Forelimb muscle (tissue), 1 donor: Measurements from ENCODE around the gene NINJ2. TPM values are rescaled to one million over a fixed set of nuclear protein-coding genes. Genes with fewer than 3 reads are reported as not detected.

Source experiments
- DNase-seq: peaks from one replicate; pipeline ENCODE4 v3.0.0-alpha.2; 2013; ENCODE audit warnings: low read depth
- polyA plus RNA-seq: library from polyadenylated mRNA; unstranded; fragments of 120-200 nt; gene quantifications from one replicate; pipeline ENCODE4 v1.2.1, GENCODE V29; 2013; ENCODE audit not compliant: insufficient read length

Gene NINJ2
- polyA plus RNA-seq, 1 donor = 5.5 TPM

DNA sequence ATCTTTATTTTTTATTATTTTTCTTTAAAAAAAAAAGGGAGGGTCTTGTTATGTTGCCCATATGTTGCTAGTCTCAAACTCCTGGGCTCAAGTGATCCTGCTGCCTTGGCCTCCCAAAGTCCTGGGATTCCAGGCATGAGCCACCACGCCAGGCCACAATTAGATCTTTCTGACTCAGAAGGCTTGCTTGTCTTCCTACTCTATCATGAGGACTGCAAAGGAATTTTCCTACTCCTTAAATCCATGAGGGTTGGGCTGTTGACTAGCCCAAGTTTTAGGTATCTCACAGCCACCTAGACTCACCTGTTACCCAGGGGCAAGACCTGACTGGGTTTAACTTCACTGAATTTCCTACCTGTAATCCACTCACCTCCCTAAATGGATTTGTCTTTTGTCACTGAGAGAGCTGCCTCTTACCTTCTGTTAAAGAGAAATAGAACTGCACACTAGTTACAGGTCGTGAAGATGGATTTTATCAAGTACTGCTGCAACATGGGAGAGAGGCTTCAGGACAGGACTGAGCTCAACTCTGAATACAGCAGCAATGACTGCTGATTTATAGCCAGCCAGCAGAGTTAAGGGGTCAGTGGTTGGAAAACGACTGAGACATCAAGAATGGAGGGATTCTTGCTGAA lies 131.2 kb downstream of the NINJ2 start:
- DNase-seq = no peak

DNA sequence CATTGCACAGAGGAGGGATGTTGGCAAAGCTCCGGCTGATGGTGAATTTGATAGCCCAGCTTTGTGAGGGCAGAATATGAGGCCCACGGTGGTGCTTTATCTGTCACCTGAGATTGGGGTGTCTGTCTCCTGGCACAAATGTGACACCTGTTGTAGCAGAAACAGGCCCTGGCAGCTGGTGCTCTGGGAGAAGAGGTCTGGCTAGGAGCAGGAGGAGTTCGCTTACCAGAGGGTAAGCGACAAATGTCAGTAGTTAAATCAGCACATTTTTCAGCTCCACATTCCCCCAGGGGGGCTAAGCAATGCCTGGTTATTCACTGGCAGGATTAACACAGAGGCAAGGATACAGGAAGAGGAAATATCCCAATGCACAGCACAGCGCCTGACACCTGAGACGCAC lies 132.4 kb downstream of the NINJ2 start:
- DNase-seq = no peak

DNA sequence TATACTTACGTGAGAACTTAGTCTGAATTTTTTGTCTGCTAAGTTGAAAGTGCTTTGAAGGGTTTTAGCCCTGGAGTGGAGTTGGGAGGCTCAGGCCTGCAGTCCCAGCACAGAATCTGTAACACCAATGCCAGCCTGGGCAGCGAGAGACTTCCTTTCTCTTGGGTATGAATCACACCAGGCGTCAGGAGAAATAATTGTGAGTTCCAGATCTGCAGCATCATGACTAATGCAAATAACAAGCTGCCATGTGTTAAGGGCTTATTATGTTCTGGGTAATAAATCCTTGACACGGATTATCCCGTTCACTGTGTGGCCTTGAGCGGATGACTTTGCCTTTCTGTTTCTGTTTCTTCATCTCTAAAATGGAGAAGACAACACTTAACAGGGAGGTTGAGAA lies 132.9 kb downstream of the NINJ2 start:
- no peak for DNase-seq

- no peak for DNase-seq
These were observed 135.5 kb downstream of the NINJ2 start for GRCh38 chr12:527729-528128.

- no peak for DNase-seq
These were observed 136.0 kb downstream of the NINJ2 start for GRCh38 chr12:527241-527640.

DNA sequence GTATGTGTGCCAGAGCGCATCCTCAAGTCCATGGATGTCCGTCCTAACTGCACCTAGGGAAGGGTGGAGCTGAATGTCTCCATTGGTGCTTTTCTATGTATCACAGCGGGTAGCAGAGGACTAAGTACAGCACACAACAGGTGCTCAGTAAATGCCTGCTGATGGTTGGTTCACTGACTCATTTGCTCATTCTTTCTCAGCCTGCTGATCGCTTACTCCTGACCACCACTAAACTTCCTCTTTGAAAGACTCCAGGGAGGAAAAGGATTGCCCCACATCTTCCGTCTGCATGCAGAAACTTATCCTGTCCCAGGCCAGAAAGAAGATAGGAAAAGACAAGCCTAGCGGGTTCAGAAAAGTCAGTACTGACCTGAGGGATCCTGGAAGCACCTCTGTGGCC lies 137.2 kb downstream of the NINJ2 start:
- DNase-seq = no peak

DNA sequence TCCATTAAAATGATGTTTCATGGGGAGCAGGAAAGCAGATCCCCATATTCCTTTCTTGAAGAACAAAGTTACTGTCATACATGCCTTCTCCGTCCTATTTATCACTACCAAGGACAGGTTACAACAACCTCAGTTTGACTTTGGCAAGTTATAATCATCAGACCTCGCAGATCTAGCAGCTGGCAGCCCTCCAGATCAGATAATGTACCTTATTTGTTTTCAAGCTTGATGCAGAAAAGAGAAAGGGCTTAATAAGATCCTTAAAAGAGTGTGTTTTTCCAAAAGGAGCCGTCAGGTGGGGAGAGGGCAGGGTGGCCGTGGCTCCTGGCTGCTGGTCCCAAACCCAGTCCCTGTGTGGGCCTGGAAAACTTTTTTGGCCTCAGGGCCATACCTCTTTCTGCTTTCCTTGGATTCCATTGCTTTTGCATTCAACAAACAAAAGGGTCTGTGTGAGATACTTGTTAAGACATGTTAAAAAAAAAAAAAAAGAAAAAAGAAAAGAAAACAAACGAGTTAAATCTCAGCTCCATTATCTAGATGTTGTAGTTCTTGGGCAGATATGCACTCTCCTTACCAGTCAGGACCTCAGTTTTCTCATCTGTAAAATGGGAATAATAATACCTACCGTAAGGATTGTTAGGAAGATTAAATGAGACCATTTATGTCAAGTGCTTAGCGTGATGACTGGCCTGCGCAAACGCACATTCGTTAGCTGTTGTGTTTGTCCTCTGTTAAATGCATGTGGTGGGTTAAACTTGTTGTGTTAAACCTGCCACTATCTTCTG lies 138.9 kb downstream of the NINJ2 start:
- no peak for DNase-seq

DNA sequence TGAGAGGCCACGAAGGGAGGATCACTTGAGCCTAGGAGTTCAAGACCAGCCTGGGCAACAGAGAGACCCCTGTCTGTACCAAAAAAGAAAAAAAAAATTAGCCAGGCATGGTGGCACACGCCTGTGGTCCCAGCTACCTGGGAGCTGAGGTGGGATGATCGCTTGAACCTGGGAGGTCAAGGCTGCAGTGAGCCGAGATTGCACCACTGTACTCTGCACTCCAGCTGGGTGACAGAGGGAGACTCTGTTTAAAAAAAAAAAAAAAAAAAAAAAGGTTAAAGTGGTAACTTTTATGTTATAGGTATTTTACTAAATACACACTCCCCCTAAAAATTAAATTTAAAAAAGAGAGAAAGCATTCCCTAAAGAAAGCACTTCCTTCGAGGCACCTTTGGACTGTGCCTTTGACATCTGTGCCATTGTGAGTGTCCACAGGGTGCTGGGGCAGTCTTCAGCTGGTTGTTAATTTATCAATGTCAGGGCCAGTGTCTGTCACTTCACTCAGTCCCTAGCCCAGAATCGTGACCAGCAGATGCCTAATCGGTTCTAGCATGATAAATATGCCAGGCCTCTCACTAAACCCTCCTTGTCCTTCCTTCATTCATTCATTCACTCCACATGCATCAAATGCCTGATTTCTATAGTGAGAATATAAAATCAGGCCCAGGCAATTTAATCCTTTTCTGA lies 140.4 kb downstream of the NINJ2 start:
- DNase-seq = no peak

GRCh38 chr12:520119-520518 lies 143.1 kb downstream of the NINJ2 start:
- no peak for DNase-seq

- no peak for DNase-seq
These were observed 145.7 kb downstream of the NINJ2 start for GRCh38 chr12:517538-517937.

Other genes starting within 250 kb of the NINJ2 start
- 13.8 TPM for gene B4GALNT3, start 203.5 kb downstream of the NINJ2 start, polyA plus RNA-seq
- 65.0 TPM for gene WNK1, start 89.1 kb upstream of the NINJ2 start, polyA plus RNA-seq